ENCODE measurements around the gene ZCCHC24. TPM values are rescaled to one million over a fixed set of nuclear protein-coding genes. Genes with fewer than 3 reads are reported as not detected.

ZCCHC24 gene
- total RNA-seq, 2 experiments from 2014 or later = 0.98 to 2.2 TPM

DNA sequence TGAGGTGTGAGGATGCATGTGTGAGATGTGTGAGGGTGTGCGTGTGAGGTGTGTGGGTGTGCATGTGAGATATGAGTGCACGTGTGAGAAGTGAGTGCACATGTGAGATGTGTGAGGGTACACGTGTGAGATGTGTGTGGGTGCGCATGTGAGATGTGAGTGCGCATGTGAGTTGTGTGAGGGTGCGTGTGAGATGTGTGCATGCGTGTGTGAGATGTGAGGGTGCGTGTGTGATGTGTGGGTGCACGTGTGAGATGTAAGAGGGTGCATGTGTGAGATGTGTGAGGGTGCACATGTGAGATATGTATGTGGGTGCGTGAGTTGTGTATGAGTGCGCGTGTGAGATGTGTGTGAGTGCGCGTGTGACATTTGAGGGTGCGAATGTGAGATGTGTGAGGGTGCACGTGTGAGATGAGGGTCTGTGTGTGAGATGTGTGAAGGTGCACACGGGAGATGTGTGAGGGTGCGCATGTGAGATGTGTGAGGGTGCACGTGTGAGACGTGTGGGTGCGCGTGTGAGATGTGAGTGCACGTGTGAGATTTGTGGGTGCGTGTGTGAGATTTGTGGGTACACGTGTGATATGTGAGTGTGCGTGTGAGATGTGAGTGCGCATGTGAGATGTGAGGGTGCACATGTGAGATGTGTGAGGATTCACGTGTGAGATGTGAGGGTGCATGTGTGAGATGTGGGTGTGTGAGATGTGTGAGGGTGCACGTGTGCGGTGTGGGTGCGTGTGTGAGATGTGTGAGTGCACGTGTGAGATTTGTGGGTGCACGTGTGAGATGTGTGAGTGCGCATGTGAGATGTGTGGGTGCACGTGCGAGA lies 67.7 kb downstream of the ZCCHC24 start:
- Histone ChIP-seq H2AFZ (ENCODE audit: low read length) (no peak overlapping the region), H3K9me2 (ENCODE audit: insufficient read depth, low read length) (no peaks in the 10 kb centered on the region), H3K27ac (ENCODE audit: low read depth, low read length, poor library complexity, severe bottlenecking) (no peak overlapping the region), H3K4me3 (ENCODE audit: low read depth, low read length, poor library complexity, severe bottlenecking) (no peak overlapping the region), H3K36me3 (ENCODE audit: insufficient read depth, low read length) (no peaks in the 10 kb centered on the region), H3K4me2 (ENCODE audit: low read length) (no peak overlapping the region), H4K20me1 (ENCODE audit: insufficient read depth, low read length) (no peaks in the 10 kb centered on the region), H3K79me2 (ENCODE audit: insufficient read depth, low read depth, low read length) (no peaks in the 10 kb centered on the region), H3K9me3 (ENCODE audit: low read length) (no peaks in the 10 kb centered on the region), H3K4me1 (ENCODE audit: insufficient read depth, low read length, poor library complexity, severe bottlenecking) (no peaks in the 10 kb centered on the region)
- intact Hi-C loops (cut with micrococcal nuclease; ENCODE audit: unreplicated experiment) = no loop called here
- CTCF ChIA-PET (ENCODE audit: unreplicated experiment) = no interaction called here
- BruUV-seq (replicated peaks) = no TSS peak
- DNase-seq (ENCODE audit: low spot score) = no peak
- POLR2A ChIA-PET = no interaction called here
- no peak for TF ChIP-seq EZH2phosphoT487 (IDR thresholded peaks at IDR 0.05; ENCODE audit: borderline replicate concordance, low read depth, low read length)

DNA sequence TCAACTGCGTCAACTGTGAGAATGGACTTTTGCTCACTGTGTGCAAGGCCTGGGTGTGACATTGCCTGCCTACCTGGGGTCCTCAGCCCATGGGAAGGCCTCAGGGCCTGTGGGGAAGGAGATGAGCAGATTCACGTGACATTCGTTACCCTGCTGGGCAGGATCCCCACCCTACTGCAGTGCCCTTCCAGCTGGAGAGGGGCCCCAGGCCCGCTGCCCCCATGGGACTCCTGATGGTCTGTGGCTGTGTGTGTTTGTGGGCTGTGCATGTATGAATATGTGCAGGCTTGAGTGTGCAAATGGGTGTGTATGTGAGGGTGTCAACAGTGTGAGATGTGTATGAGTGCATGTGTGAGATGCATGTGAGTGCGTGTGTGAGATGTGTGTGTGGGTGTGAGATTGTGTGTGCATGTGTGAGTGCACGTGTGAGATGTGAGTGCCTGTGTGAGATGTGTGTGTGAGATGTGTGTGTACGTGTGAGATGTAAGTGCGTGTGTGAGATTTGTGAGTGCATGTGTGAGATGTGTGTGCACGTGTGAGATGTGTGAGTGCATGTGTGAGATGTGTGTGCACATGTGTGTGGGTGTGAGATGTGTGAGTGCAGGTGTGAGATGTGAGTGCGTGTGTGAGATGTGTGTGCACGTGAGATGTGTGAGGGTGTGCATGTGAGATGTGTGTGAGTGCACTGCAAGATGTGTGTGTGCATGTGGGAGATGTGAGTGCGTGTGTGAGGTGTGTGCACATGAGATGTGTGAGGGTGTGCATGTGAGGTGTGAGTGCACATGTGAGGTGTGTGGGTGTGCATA lies 68.5 kb downstream of the ZCCHC24 start:
- TF ChIP-seq, protein P1, sequence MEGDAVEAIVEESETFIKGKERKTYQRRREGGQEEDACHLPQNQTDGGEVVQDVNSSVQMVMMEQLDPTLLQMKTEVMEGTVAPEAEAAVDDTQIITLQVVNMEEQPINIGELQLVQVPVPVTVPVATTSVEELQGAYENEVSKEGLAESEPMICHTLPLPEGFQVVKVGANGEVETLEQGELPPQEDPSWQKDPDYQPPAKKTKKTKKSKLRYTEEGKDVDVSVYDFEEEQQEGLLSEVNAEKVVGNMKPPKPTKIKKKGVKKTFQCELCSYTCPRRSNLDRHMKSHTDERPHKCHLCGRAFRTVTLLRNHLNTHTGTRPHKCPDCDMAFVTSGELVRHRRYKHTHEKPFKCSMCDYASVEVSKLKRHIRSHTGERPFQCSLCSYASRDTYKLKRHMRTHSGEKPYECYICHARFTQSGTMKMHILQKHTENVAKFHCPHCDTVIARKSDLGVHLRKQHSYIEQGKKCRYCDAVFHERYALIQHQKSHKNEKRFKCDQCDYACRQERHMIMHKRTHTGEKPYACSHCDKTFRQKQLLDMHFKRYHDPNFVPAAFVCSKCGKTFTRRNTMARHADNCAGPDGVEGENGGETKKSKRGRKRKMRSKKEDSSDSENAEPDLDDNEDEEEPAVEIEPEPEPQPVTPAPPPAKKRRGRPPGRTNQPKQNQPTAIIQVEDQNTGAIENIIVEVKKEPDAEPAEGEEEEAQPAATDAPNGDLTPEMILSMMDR (conservative IDR thresholded peaks at IDR 0.05; ENCODE audit: low read length) = no peak
- TF ChIP-seq EZH2phosphoT487 (IDR thresholded peaks at IDR 0.05; ENCODE audit: borderline replicate concordance, low read depth, low read length) = no peak
- ChIA-PET CTCF (ENCODE audit: unreplicated experiment) (no interaction called here), POLR2A (no interaction called here)
- no peaks in the 10 kb centered on the region for H3K9me3 ChIP-seq (ENCODE audit: low read length)
- no peak overlapping the region for H3K27ac ChIP-seq (ENCODE audit: low read depth, low read length, poor library complexity, severe bottlenecking)
- no peak overlapping the region for H3K4me3 ChIP-seq (ENCODE audit: low read depth, low read length, poor library complexity, severe bottlenecking)
- H3K36me3 ChIP-seq (ENCODE audit: insufficient read depth, low read length) = no peaks in the 10 kb centered on the region
- H2AFZ ChIP-seq (ENCODE audit: low read length) = no peak overlapping the region
- no peaks in the 10 kb centered on the region for H4K20me1 ChIP-seq (ENCODE audit: insufficient read depth, low read length)
- BruUV-seq (replicated peaks) = no TSS peak
- H3K79me2 ChIP-seq (ENCODE audit: insufficient read depth, low read depth, low read length) = no peaks in the 10 kb centered on the region
- no peaks in the 10 kb centered on the region for H3K4me1 ChIP-seq (ENCODE audit: insufficient read depth, low read length, poor library complexity, severe bottlenecking)
- H3K4me2 ChIP-seq (ENCODE audit: low read length) = no peak overlapping the region
- DNase-seq (ENCODE audit: low spot score) = no peak
- no peaks in the 10 kb centered on the region for H3K9me2 ChIP-seq (ENCODE audit: insufficient read depth, low read length)
- intact Hi-C loops (cut with micrococcal nuclease; ENCODE audit: unreplicated experiment) = no loop called here

DNA sequence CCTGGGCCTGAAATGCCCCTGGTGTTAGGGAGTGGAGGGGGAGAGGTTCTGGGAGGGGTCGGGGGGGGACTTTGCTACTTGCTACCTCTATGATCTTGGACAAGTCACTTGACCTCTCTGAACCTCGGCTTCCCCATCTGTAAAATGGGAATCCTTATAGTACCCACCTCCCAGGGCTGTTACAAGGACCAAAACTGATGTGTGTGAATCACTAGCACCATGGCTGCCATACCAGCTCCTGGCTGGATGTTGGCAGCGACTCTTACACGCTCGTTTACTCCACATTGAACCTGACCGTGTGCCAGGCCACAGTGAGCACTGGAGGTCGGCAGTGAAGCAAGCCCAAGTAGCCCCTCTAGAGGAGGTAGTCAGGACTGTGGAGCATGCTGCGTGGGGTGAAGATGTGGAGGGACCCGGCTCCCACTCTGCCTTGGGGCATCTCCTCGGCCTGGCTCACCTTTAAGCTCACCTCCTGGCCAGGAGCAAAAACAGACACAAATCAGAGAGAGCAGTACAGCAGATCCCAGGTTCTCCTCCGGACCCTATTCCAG lies 69.3 kb downstream of the ZCCHC24 start:
- ChIA-PET POLR2A (no interaction called here), CTCF (ENCODE audit: unreplicated experiment) (interaction anchor here (0.6 to 1.0 kb wide), 2 partner anchors 85 to 94 kb away, joined by 4 read pairs; no protein-coding TSS in a partner anchor)
- Histone ChIP-seq H3K9me3 (ENCODE audit: low read length) (no peaks in the 10 kb centered on the region), H3K9me2 (ENCODE audit: insufficient read depth, low read length) (no peaks in the 10 kb centered on the region), H2AFZ (ENCODE audit: low read length) (no peak overlapping the region), H3K79me2 (ENCODE audit: insufficient read depth, low read depth, low read length) (no peaks in the 10 kb centered on the region), H4K20me1 (ENCODE audit: insufficient read depth, low read length) (no peaks in the 10 kb centered on the region), H3K36me3 (ENCODE audit: insufficient read depth, low read length) (no peaks in the 10 kb centered on the region), H3K4me2 (ENCODE audit: low read length) (no peak overlapping the region), H3K27ac (ENCODE audit: low read depth, low read length, poor library complexity, severe bottlenecking) (no peak overlapping the region), H3K4me1 (ENCODE audit: insufficient read depth, low read length, poor library complexity, severe bottlenecking) (no peaks in the 10 kb centered on the region), H3K4me3 (ENCODE audit: low read depth, low read length, poor library complexity, severe bottlenecking) (no peak overlapping the region)
- intact Hi-C loops (cut with micrococcal nuclease; ENCODE audit: unreplicated experiment) = no loop called here
- no peak for TF ChIP-seq EZH2phosphoT487 (IDR thresholded peaks at IDR 0.05; ENCODE audit: borderline replicate concordance, low read depth, low read length)
- TF ChIP-seq, protein P1 (conservative IDR thresholded peaks at IDR 0.05; ENCODE audit: low read length) = no peak
- DNase-seq (ENCODE audit: low spot score) = no peak
- BruUV-seq (replicated peaks) = no TSS peak

All from OCI-LY7 (cell line).